ENCODE measurements around the gene FBLN7. TPM values are rescaled to one million over a fixed set of nuclear protein-coding genes. Genes with fewer than 3 reads are reported as not detected.
"Not testable (repeated sequence)": the region's sequence is repeated elsewhere in the genome, so short reads cannot be mapped to it uniquely, and the experiment has no call there.

The FBLN7 gene
- total RNA-seq, 3 donors from 2014 or later: 0.72 to 2.2 (median 0.94) TPM

DNA sequence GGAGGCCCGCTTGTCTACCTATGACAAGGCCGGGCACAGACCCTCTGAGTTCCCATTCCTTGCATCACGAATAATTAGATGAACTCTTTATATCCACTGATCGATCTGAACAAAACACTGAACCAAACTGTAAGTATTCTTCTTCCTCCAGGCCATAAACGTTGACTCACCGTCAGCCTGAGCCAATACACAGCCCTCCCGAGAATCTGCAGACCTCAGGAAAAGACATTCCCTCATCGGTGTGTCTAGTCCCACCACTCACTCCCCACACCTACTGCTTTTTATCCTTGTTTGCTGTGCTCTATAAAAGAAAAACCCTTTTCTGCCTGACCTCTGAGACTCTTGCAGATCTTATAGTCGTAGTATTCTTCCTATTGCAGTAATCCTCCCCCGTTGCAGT is 42.1 kb upstream of the FBLN7 start:
- intact Hi-C loops (cut with DNase I, micrococcal nuclease): no loop called here
- no peaks in the 10 kb centered on the region for H3K4me1 ChIP-seq (ENCODE audit: low read depth)
- no peak overlapping the region for H3K4me3 ChIP-seq
- TF ChIP-seq, protein P1, sequence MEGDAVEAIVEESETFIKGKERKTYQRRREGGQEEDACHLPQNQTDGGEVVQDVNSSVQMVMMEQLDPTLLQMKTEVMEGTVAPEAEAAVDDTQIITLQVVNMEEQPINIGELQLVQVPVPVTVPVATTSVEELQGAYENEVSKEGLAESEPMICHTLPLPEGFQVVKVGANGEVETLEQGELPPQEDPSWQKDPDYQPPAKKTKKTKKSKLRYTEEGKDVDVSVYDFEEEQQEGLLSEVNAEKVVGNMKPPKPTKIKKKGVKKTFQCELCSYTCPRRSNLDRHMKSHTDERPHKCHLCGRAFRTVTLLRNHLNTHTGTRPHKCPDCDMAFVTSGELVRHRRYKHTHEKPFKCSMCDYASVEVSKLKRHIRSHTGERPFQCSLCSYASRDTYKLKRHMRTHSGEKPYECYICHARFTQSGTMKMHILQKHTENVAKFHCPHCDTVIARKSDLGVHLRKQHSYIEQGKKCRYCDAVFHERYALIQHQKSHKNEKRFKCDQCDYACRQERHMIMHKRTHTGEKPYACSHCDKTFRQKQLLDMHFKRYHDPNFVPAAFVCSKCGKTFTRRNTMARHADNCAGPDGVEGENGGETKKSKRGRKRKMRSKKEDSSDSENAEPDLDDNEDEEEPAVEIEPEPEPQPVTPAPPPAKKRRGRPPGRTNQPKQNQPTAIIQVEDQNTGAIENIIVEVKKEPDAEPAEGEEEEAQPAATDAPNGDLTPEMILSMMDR (IDR thresholded peaks at IDR 0.05): no peak
- DNase-seq (no peak), ATAC-seq (no peak)
- no peaks in the 10 kb centered on the region for H3K36me3 ChIP-seq (ENCODE audit: low read depth)
- no peaks in the 10 kb centered on the region for H3K9me3 ChIP-seq

DNA sequence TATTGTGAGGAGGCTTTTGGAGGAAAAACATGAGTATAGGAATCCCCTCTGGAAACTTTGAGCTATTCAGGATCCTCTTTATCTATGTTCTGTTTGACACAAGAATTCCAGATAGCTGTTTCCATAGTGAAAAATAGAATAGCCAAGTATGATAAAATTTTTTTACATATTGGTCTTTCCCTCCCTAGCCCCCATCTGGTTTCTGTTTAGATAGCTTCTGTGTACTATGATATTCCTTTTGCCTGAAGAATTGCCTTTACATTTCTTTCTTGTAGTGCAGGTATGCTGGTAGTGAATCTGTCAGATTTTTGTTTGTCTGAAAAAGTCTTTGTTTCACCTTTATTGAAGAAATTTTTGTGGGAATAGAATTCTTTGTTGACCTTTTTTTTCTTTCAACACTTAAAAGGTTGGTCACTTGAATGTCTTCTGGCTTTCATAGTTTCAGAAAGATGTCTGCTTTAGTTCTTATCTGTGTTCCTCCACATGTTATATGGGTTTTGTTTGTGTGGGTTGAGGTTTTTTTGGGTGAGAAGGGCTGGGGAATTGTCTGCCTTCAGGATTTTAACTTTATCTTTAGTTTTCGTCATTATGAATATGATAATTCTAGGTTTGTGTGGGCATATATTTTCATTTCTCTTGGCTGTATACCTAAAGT is 29.9 kb upstream of the FBLN7 start:
- DNase-seq (no peak), ATAC-seq (no peak)
- H3K9me3 ChIP-seq: peaks cover 10% of the 10 kb centered on the region
- no peaks in the 10 kb centered on the region for H3K4me1 ChIP-seq (ENCODE audit: low read depth)
- intact Hi-C loops (cut with DNase I, micrococcal nuclease): no loop called here
- H3K4me3 ChIP-seq: no peak overlapping the region
- TF ChIP-seq, protein P1 (IDR thresholded peaks at IDR 0.05): no peak
- peaks cover 3% of the 10 kb centered on the region for H3K36me3 ChIP-seq (ENCODE audit: low read depth)

DNA sequence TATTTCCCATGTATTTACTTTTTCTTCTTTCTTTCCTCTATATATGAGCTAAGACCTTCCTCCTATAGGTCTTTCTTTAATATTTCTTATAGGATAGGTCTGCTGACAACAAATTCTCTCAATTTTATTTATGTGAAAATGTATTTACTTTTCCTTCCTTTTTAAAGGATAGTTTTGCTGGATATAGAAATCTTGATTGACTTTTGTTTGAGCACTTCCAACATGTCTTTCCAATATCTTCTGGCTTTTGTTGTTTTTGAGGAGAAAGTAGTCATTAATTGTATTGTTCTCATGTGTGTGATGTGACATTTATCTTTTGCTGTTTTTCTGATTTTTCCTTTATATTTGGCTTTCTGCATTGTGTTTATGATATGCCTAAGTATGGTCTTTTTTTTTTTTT is 28.9 kb upstream of the FBLN7 start:
- Histone ChIP-seq H3K9me3 (peaks cover 10% of the 10 kb centered on the region), H3K4me1 (ENCODE audit: low read depth) (no peaks in the 10 kb centered on the region), H3K36me3 (ENCODE audit: low read depth) (peaks cover 3% of the 10 kb centered on the region), H3K4me3 (no peak overlapping the region)
- intact Hi-C loops (cut with DNase I, micrococcal nuclease): no loop called here
- TF ChIP-seq, protein P1 (IDR thresholded peaks at IDR 0.05): no peak
- ATAC-seq (no peak), DNase-seq (no peak)

DNA sequence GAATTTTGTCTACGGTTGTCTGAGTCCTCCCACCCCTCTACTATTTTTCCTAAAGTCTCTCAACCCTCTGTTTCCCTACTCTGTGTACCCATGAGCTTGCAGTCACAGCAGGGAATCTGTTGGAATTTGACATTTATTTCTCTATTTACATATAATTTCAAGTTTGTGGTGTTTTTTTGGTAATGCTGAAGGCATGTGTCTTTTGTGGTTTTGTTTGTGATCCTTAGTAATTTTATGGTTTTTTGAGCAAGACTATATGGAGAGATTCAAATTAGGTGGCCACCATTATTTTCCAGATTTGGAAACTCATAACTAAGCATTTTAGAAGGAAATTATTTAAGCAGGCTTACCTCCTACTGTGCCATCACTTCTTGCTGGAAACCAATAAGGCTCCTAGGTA is 27.2 kb upstream of the FBLN7 start:
- DNase-seq (no peak), ATAC-seq (no peak)
- TF ChIP-seq, protein P1 (IDR thresholded peaks at IDR 0.05): no peak
- Histone ChIP-seq H3K9me3 (peaks cover 10% of the 10 kb centered on the region), H3K36me3 (ENCODE audit: low read depth) (peaks cover 3% of the 10 kb centered on the region), H3K4me1 (ENCODE audit: low read depth) (no peaks in the 10 kb centered on the region), H3K4me3 (no peak overlapping the region)
- intact Hi-C loops (cut with DNase I, micrococcal nuclease): no loop called here

DNA sequence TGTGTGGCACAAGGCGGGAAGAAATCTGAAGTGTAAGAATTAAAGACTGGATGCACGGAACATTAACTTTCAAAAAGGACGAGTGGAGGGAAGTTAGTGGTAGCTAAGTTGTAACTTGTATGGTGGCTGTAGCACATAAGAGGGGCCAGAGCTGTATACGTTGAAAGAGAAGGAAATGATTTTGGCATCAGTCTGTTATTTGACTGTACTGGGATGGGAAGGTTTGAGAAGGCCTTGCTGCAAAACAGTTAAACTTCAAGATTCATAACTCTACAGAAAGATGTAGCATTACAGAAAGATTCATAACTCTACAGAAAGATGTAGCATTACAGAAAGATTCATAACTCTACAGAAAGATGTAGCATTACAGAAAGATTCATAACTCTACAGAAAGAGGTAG is 24.8 kb upstream of the FBLN7 start:
- H3K4me3 ChIP-seq; H3K36me3 ChIP-seq (ENCODE audit: low read depth); ATAC-seq; H3K4me1 ChIP-seq (ENCODE audit: low read depth); intact Hi-C loops (cut with DNase I, micrococcal nuclease); DNase-seq: not testable (repeated sequence)
- H3K9me3 ChIP-seq: peaks cover 10% of the 10 kb centered on the region

DNA sequence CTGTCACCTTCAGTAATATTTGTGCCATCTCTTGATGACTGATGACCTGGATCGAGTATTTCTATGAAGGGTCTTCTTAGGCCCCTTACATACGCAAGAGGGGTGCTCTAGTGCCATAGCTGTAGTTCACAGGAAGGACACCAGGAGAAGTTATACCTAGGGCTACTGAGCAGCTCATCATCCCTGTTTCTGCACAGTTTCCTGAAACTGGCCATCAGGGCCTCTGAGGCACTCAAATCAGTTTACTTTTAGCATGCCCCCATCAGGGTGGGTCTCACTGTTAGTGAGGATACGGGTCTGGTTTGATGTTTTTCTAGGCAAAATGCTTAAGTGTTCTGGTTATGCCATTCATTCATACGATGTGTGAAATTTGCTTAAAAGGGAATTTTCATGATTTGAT is 20.0 kb upstream of the FBLN7 start:
- H3K4me1 ChIP-seq (ENCODE audit: low read depth): no peaks in the 10 kb centered on the region

More for the DNA sequence above, 20.0 kb upstream of the FBLN7 start:
- ATAC-seq: no peak
- no peak overlapping the region for H3K4me3 ChIP-seq
- no peak for DNase-seq
- H3K36me3 ChIP-seq (ENCODE audit: low read depth): no peaks in the 10 kb centered on the region
- H3K9me3 ChIP-seq: no peaks in the 10 kb centered on the region
- intact Hi-C loops (cut with DNase I, micrococcal nuclease): no loop called here
- TF ChIP-seq, protein P1 (IDR thresholded peaks at IDR 0.05): no peak
